Natural killer cell treated with Interleukin-12 subunit alpha and Interleukin-12 subunit beta and Interleukin-15 and Interleukin-18, amount 100 ng/mL, for 72 hours (primary cell): ENCODE results near the gene ICOSLG. TPM values are rescaled to one million over a fixed set of nuclear protein-coding genes. Genes with fewer than 3 reads are reported as not detected.
A peak's percentile ranks its signal among the peaks of the same experiment; 100 is the strongest.
"Not testable (repeated sequence)": the region's sequence is repeated elsewhere in the genome, so short reads cannot be mapped to it uniquely, and the experiment has no call there.

Source experiments
- ATAC-seq, 2 donors: fragments of 150-1000 bp; cut with Tn5 transposase in 1 of 2; sonication (Bioruptor Pico), chemical (Tn5 transposase) in 1 of 2; 2 replicates each; pipeline ENCODE4 v1.10.0; 2021
- DNase-seq: peaks from one replicate; pipeline ENCODE4 v3.0.0; 2022; ENCODE audit warnings: low spot score
- H3K27ac Mint-ChIP-seq, 2 donors: 1 replicate in 1 of 2; 2 replicates in 1 of 2; pipeline ENCODE4 v1.8.0; 2022; ENCODE audit warnings: mixed read lengths in 2 of 2, mild to moderate bottlenecking in 1 of 2, moderate library complexity in 1 of 2
- H3K27me3 Mint-ChIP-seq, 2 donors: 1 replicate in 1 of 2; 2 replicates in 1 of 2; pipeline ENCODE4 v1.8.0; 2022; ENCODE audit warnings: mixed read lengths in 2 of 2
- H3K36me3 Mint-ChIP-seq: one replicate; pipeline ENCODE4 v1.8.0; 2022; ENCODE audit warnings: mixed read lengths
- H3K4me1 Mint-ChIP-seq, 2 donors: 1 replicate in 1 of 2; 2 replicates in 1 of 2; pipeline ENCODE4 v1.8.0; 2022; ENCODE audit warnings: low read depth in 2 of 2, mixed read lengths in 2 of 2, mild to moderate bottlenecking in 1 of 2
- H3K4me3 Mint-ChIP-seq: one replicate; pipeline ENCODE4 v1.8.0; 2022; ENCODE audit warnings: mixed read lengths
- H3K9me3 Mint-ChIP-seq: 2 replicates; pipeline ENCODE4 v1.8.0; 2022; ENCODE audit warnings: mixed read lengths
- total RNA-seq, 2 donors: library from RNA; stranded (reverse); gene quantifications; one replicate each; pipeline ENCODE4 v1.2.3, GENCODE V29; 2022

ICOSLG gene
- total RNA-seq, 2 donors from 2014 or later, result 0.24 to 0.56 TPM

GRCh38 chr21:44223334-44223733, 17.4 kb downstream of the ICOSLG start:
- H3K4me3 Mint-ChIP-seq, DNase-seq, H3K9me3 Mint-ChIP-seq, H3K27ac Mint-ChIP-seq, ATAC-seq, H3K27me3 Mint-ChIP-seq, H3K36me3 Mint-ChIP-seq, H3K4me1 Mint-ChIP-seq: not testable (repeated sequence)

- not testable (repeated sequence) for H3K9me3 Mint-ChIP-seq, H3K27me3 Mint-ChIP-seq, H3K4me3 Mint-ChIP-seq, H3K36me3 Mint-ChIP-seq, H3K27ac Mint-ChIP-seq, DNase-seq, H3K4me1 Mint-ChIP-seq
- peak; percentile 78 to 90 for ATAC-seq
Observed at GRCh38 chr21:44220674-44221073, 20.1 kb downstream of the ICOSLG start.

DNA sequence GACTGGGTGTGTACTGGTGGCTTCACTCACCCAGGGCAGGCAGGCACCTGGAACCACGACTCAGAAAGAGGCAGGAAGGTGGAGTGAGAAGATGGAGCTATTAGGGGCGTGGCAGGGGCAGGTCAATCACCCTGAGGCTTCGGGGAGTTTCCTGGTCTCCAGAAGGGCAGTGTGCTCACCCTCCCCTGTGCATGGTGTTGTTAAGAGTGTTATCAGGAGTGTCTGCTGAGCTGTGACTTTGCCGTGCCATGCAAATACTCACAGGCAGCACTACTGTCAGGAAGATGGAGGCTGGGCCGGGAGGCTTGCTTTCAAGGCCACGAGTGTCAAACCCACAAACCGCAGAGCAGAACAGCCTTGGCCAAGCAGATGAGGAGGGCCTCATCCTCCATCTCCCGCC, 22.3 kb downstream of the ICOSLG start:
- not testable (repeated sequence) for DNase-seq, H3K27me3 Mint-ChIP-seq, H3K27ac Mint-ChIP-seq, H3K9me3 Mint-ChIP-seq, H3K4me1 Mint-ChIP-seq, H3K4me3 Mint-ChIP-seq, H3K36me3 Mint-ChIP-seq
- peak; percentile 53 for ATAC-seq

GRCh38 chr21:44211978-44212377, 28.8 kb downstream of the ICOSLG start:
- H3K4me3 Mint-ChIP-seq, H3K9me3 Mint-ChIP-seq, ATAC-seq, DNase-seq, H3K36me3 Mint-ChIP-seq, H3K4me1 Mint-ChIP-seq, H3K27me3 Mint-ChIP-seq, H3K27ac Mint-ChIP-seq: not testable (repeated sequence)

GRCh38 chr21:44211574-44211973, 29.2 kb downstream of the ICOSLG start:
- H3K4me1 Mint-ChIP-seq, H3K9me3 Mint-ChIP-seq, H3K4me3 Mint-ChIP-seq, DNase-seq, H3K27me3 Mint-ChIP-seq, H3K36me3 Mint-ChIP-seq, ATAC-seq, H3K27ac Mint-ChIP-seq: not testable (repeated sequence)

- H3K4me1 Mint-ChIP-seq, DNase-seq, ATAC-seq: not testable (repeated sequence)
Observed at GRCh38 chr21:44207860-44208646, 32.7 kb downstream of the ICOSLG start.

GRCh38 chr21:44206698-44207676, 33.8 kb downstream of the ICOSLG start:
- not testable (repeated sequence) for H3K4me3 Mint-ChIP-seq, H3K4me1 Mint-ChIP-seq, H3K27ac Mint-ChIP-seq, H3K27me3 Mint-ChIP-seq, DNase-seq, H3K36me3 Mint-ChIP-seq, H3K9me3 Mint-ChIP-seq
- peak; percentile 66 to 70 for ATAC-seq

More at GRCh38 chr21:44207860-44208646, 32.7 kb downstream of the ICOSLG start:
- not testable (repeated sequence) for H3K9me3 Mint-ChIP-seq, H3K36me3 Mint-ChIP-seq, H3K4me3 Mint-ChIP-seq, H3K27me3 Mint-ChIP-seq, H3K27ac Mint-ChIP-seq

DNA sequence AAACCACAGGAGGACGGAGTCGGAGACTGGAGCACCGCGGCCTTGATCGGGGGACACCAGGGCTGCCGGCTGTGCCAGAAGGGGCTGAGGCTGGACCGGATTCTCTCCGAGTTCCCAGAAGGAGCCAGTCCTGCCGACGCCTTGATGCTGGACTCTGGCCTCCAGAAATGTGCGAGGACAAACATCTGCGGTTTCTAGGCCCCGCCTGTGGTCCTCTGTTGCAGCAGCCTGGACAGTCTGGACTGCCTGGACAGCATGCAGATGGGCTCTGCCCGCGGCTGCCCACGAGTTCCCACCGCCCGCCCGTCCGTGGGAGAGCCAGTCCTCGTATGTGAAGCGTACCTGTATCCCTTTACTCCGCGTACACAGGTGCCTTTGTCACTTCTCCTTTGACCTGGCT, 34.6 kb downstream of the ICOSLG start:
- not testable (repeated sequence) for H3K27ac Mint-ChIP-seq, H3K4me1 Mint-ChIP-seq, H3K9me3 Mint-ChIP-seq, H3K4me3 Mint-ChIP-seq, H3K36me3 Mint-ChIP-seq, H3K27me3 Mint-ChIP-seq, DNase-seq, ATAC-seq

- H3K36me3 Mint-ChIP-seq, ATAC-seq, H3K27me3 Mint-ChIP-seq, H3K4me1 Mint-ChIP-seq, H3K9me3 Mint-ChIP-seq, H3K27ac Mint-ChIP-seq, H3K4me3 Mint-ChIP-seq, DNase-seq: not testable (repeated sequence)
Observed at GRCh38 chr21:44202590-44203299, 38.0 kb downstream of the ICOSLG start.

DNA sequence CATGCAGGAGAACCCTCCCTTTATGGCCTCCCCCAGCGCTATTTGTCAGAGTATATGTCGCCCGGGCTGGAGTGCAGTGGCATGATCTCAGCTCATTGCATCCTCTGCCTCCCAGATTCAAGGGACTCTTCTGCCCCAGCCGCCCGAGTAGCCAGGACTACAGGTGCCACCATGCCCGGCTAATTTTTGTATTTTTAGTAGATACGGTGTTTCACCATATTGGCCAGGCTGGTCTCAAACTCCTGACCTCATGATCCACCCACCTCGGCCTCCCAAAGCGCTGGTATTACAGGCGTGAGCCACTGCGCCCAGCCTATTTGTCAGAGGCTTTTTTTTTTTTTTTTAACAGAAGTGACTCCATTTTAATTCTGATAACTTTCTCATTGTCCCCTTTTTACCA, 40.7 kb downstream of the ICOSLG start:
- not testable (repeated sequence) for DNase-seq, H3K36me3 Mint-ChIP-seq, H3K27ac Mint-ChIP-seq, ATAC-seq, H3K4me3 Mint-ChIP-seq, H3K4me1 Mint-ChIP-seq, H3K27me3 Mint-ChIP-seq, H3K9me3 Mint-ChIP-seq

- H3K36me3 Mint-ChIP-seq, result no peaks in the 10 kb centered on the region
- no peak overlapping the region for H3K27ac Mint-ChIP-seq
- no peak for ATAC-seq
- no peak overlapping the region for H3K4me3 Mint-ChIP-seq
- DNase-seq, result no peak
- no peaks in the 10 kb centered on the region for H3K4me1 Mint-ChIP-seq
- H3K27me3 Mint-ChIP-seq, result no peaks in the 10 kb centered on the region
- H3K9me3 Mint-ChIP-seq, result no peaks in the 10 kb centered on the region
Observed at GRCh38 chr21:44199448-44199847, 41.3 kb downstream of the ICOSLG start.

- not testable (repeated sequence) for H3K27ac Mint-ChIP-seq, ATAC-seq, H3K4me3 Mint-ChIP-seq, H3K4me1 Mint-ChIP-seq, H3K9me3 Mint-ChIP-seq, H3K27me3 Mint-ChIP-seq, DNase-seq, H3K36me3 Mint-ChIP-seq
Observed at GRCh38 chr21:44197156-44197516, 43.6 kb downstream of the ICOSLG start.

DNA sequence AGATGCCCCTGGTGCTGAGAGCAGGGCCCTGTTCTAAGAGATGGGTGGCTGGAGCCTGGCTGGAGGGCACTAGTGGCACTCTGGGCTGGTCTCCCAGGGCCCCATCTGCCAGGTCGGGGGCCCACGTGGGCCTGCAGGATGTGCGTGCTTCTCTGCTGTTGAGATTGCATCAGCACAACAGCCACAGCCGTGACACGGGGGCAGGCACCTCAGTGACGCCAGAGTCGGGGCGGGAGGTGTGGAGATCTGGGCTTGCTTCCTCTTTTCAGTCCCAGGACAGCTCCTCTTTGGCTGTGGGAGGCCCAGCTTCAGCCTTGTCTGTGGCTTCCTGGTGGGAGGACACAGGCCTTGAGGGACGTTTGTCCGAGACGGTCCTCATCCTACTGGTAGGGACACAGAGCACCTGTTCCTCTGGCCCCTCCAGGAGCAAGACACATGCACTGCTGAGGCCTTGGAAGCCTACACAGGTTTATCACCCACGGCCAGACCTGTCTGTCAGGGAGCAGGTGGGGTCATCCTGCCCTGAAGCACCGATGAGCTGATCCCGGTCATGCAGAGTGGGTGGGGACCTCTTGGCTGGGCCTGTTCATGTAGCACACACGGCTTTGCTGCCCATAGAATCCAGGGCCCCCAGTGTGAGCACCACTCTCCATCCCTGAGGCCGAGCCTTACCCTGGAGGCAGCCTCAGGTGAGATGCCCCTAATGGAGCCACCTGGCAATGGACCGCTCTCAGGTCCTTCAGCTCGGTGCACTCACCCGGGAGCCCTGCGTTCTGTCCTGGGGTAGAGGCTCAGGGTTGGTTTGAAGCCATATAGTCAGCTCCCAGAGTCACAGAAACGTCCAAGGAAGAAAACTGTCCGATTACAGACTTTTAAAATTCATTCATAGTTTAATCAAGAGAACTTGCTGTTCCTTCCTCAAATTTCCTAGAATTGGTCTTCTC, 44.3 kb downstream of the ICOSLG start:
- H3K9me3 Mint-ChIP-seq, H3K4me1 Mint-ChIP-seq, H3K27me3 Mint-ChIP-seq, H3K4me3 Mint-ChIP-seq, H3K27ac Mint-ChIP-seq, H3K36me3 Mint-ChIP-seq: not testable (repeated sequence)
- DNase-seq (peak; percentile 86), ATAC-seq (peak; percentile 46 to 97)
